Mucosa of rectum (tissue), 2 donors: ENCODE data around the gene OR2T27.
"Not testable (repeated sequence)": the region's sequence is repeated elsewhere in the genome, so short reads cannot be mapped to it uniquely, and the experiment has no call there.

Experiments
- H3K27ac ChIP-seq, 2 donors: one replicate each; pipeline ENCODE4 v1.7.0; 2013; ENCODE audit warnings: inconsistent platforms in 2 of 2, low read depth in 2 of 2, low read length in 2 of 2
- H3K27me3 ChIP-seq, 2 donors: one replicate each; pipeline ENCODE4 v1.7.0; 2013; ENCODE audit warnings: low read length in 2 of 2; ENCODE audit not compliant: control insufficient read depth in 2 of 2, insufficient read depth in 2 of 2
- H3K36me3 ChIP-seq, 2 donors: one replicate each; pipeline ENCODE4 v1.7.0; 2013; ENCODE audit warnings: low read length in 2 of 2; ENCODE audit not compliant: control insufficient read depth in 2 of 2, insufficient read depth in 2 of 2
- H3K4me1 ChIP-seq, 2 donors: one replicate each; pipeline ENCODE4 v1.7.0; 2013; ENCODE audit warnings: low read length in 2 of 2, mild to moderate bottlenecking in 1 of 2; ENCODE audit not compliant: control insufficient read depth in 2 of 2, insufficient read depth in 2 of 2
- H3K4me3 ChIP-seq, 2 donors: one replicate each; pipeline ENCODE4 v1.7.0; 2013; ENCODE audit warnings: low read length in 2 of 2
- H3K9ac ChIP-seq, 2 donors: one replicate each; pipeline ENCODE4 v1.7.0; 2013; ENCODE audit warnings: low read length in 2 of 2, low read depth in 1 of 2, mild to moderate bottlenecking in 1 of 2
- H3K9me3 ChIP-seq, 2 donors: one replicate each; pipeline ENCODE4 v1.7.0; 2013; ENCODE audit warnings: low read length in 2 of 2; ENCODE audit not compliant: control insufficient read depth in 2 of 2
- donor health status: healthy.
- donor health status: Normal muscosa, but diverticular disease.

Gene OR2T27

DNA sequence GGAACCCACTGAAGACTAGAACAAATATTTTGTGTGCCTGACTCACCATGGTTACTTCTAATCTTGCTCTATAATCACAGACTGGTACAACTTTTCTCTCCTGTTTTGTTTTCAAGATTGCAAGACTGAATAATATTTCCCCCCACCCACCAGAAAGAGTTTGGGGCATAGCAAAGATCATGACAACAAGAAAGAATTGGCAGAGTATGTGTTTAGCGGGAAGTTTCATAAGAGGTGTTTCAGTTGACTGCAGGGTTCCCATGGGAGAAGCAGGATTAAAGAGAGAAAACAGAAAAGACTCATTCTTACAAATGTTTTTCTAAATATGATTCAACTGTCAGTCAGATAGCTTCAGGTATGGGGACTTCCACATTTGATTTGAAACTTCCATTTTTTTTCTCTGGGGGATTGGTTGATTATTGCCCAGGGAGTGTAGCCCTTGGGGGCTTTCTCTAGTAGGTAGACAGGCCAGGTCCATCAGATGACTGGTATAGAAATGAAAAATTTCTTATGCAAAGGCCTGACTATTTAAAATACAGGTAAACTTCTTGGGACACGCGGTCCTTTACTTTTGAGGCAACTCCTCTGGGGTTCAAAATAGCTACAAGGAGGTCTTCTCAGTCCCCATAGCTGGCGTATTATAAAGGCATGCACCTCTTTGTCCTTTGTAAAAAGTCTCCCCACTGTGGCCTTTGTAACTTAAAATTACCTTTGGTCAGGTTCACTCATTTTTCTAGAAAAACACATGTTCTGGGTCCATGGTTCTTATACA is 33.4 kb upstream of the OR2T27 start:
- no peaks in the 10 kb centered on the region for H3K9me3 ChIP-seq
- H3K36me3 ChIP-seq: no peaks in the 10 kb centered on the region
- H3K27me3 ChIP-seq: no peaks in the 10 kb centered on the region
- H3K4me3 ChIP-seq: no peak overlapping the region
- no peak overlapping the region for H3K9ac ChIP-seq
- H3K4me1 ChIP-seq: no peaks in the 10 kb centered on the region
- H3K27ac ChIP-seq: no peak overlapping the region

DNA sequence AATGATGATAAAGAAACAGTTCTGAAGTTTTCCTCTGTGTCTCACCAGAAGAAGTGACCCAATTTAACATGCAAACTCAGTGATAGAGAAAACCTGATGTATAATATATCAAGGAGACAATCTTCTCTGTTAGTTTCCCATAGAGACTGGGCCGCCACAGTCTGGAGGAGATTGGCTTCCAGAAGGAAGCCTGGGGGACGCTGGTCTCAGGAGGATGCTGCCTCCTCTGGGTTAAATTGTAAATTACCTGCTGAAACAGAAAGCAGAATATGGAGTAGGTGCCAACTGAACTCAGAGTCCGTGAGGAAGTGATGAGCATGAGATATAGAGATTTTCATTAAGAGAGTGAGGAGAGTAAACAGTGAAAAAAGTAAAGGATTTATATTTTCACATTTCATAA is 31.5 kb upstream of the OR2T27 start:
- Histone ChIP-seq H3K4me1 (no peaks in the 10 kb centered on the region), H3K9ac (no peak overlapping the region), H3K27ac (no peak overlapping the region), H3K27me3 (no peaks in the 10 kb centered on the region), H3K36me3 (no peaks in the 10 kb centered on the region), H3K9me3 (no peaks in the 10 kb centered on the region), H3K4me3 (no peak overlapping the region)

DNA sequence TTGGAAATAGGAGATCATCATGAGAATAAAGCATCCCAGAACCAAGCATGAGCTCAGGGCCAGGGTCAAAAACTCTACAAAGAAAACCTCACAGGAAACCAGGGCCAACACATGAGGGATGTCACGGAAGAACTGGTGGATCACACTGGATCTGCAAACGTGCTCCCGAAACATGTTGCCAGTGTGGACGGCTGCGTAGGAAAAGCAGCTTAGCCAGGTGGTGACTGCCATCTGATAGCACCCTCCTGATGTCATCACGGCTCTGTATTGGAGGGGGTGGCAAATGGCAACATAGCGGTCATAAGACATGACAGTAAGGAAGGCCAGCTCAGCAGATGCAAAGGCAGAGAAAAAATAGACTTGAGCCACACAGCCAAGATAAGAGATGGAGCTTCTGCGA is 26.3 kb upstream of the OR2T27 start:
- H3K9me3 ChIP-seq: no peaks in the 10 kb centered on the region
- H3K36me3 ChIP-seq: no peaks in the 10 kb centered on the region
- no peak overlapping the region for H3K27ac ChIP-seq
- no peaks in the 10 kb centered on the region for H3K4me1 ChIP-seq
- H3K27me3 ChIP-seq: no peaks in the 10 kb centered on the region
- no peak overlapping the region for H3K9ac ChIP-seq
- H3K4me3 ChIP-seq: no peak overlapping the region

DNA sequence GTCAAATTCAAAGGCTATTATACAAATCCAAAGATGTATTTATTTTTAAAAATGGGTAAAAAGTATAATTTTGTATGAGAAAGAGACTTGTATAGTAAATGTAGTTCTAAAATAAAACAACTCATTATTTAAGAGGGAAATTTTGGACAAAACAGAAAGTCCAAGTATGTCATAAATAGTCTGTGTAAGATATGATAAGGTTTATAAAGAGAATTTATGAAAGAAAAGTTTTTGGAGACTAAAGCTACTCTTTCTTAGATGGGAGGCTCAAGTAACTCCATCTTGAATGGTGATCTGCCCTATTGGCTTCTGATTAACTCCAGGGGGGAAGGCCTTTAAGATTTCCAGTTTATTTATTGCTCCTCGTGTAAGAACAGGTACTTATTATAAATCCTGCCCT is 14.7 kb upstream of the OR2T27 start:
- Histone ChIP-seq H3K27me3 (no peaks in the 10 kb centered on the region), H3K9me3 (peaks cover 0 to 2% of the 10 kb centered on the region in 2 donors), H3K27ac (no peak overlapping the region), H3K4me3 (no peak overlapping the region), H3K36me3 (no peaks in the 10 kb centered on the region), H3K4me1 (no peaks in the 10 kb centered on the region), H3K9ac (no peak overlapping the region)

DNA sequence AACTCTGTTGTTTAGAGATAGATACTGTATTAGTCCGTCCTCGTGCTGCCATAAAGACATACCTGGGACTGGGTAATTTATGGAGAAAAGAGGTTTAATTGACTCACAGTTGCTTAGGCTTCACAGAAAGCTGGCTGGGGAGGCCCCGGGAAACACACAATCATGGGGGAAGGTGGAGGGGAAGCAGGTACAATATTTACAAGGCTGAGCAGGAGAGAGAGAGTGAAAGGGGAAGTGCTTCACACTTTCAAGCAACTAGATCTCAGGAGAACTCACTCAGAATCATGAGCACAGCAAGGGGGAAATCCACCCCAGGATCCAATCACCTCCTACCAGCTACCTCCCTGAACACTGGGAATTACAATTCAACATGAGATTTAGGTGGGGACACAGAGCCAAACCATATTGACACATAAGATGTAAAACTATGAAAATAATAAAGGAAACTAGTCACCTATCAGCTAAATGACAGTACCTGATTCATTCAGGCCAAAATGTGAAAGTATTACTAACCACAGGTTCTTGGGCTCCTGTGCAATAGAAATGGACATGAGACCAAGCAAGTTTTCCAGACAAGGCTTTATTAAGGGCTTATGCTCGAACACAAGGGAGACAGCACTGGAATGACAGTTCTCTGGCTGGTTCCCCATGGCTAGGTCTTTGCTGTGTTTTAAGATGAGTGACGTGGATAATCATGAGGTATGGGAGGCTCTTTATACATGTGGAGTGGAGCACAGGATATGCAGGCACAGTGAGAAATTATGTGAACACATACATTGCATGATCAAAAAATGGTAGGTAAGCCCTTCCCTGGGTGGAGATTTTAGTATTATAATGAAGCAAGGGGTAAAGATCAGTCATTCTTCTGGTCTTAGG is 8.4 kb upstream of the OR2T27 start:
- H3K4me1 ChIP-seq, H3K27me3 ChIP-seq, H3K27ac ChIP-seq: not testable (repeated sequence)

DNA sequence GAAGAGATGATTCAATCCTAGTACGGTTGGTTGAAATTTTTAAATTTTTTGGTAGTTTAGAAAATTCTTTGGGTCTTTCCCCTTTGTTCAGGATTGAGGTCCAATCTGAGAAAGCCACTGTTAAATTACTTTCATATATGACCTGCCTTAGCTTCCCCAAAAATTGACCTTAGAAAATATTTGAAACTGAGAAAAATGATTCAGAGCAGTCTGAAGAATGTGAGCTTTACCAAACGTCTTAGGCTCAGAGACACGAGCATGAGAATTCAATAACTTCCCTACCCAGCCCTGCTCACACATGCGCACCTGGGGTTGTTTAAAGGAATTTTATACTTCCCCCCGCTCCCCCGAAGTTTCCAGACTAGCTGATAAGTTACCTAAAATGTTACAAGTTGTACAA is 1.5 kb upstream of the OR2T27 start:
- H3K9ac ChIP-seq, H3K36me3 ChIP-seq, H3K4me1 ChIP-seq, H3K27ac ChIP-seq, H3K4me3 ChIP-seq, H3K27me3 ChIP-seq, H3K9me3 ChIP-seq: not testable (repeated sequence)

More for the DNA sequence above, 8.4 kb upstream of the OR2T27 start:
- H3K9me3 ChIP-seq, H3K36me3 ChIP-seq, H3K9ac ChIP-seq, H3K4me3 ChIP-seq: not testable (repeated sequence)

DNA sequence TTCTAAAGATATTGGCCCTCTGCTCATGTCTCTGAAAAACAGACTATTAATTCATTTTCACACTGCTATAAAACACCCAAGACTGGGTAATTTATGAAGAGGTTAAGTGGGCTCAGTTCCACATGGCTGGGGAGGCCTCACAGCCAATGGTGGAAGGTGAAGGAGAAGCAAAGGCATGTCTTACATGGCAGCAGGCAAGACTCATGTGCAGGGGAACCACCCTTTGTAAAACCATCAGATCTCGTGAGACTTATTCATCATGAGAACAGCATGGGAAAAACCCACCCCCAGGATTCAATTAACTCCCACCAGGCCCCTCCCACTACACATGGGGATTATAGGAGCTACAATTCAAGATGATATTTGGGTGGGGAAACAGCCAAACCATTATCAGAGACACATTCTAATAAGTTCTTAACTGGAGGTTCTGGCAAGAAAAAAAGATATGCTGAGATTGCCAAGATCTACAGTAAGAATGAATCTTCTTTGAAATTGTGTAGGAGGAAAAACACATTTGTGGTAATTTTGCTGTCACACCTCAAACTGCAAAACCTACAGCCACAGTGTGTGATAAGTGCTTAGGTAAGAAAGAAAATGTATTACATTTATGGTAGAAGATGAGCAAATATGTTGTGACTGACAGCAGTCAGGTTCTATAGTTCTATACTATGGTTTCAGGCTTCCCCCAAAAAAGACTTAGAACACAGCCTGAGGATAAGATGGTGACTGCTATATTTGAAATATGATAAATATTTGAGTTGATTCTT is 6.4 kb downstream of the OR2T27 start:
- H3K9me3 ChIP-seq, H3K36me3 ChIP-seq, H3K4me3 ChIP-seq, H3K27ac ChIP-seq, H3K4me1 ChIP-seq, H3K27me3 ChIP-seq, H3K9ac ChIP-seq: not testable (repeated sequence)

DNA sequence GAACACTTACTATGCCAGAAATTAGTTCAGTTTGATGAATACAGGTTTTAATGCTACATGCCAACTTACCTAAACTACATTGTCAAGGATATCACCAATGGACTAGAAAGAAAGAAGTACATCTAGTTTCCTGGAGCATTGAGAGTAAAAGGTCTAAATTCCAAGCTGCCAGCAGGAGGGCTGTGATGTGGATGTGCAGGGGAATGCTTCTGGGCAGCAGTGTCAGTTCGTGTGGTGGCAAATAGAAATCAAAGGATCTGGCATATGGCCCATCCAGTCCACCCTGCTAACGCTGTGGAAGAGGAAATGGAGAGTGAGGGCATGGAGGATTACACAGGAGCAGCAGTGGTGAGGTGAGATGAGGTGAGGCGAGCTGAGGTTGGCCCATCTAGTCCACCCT is 10.2 kb downstream of the OR2T27 start, which contains the start of gene OR2T35:
Gene OR2T35, minus strand, starts transcription at position 101 of the 400 bp plus-strand sequence. CDS start 6,020 bp downstream, outside the sequence.
- H3K36me3 ChIP-seq, H3K4me1 ChIP-seq, H3K9me3 ChIP-seq, H3K27ac ChIP-seq, H3K27me3 ChIP-seq, H3K4me3 ChIP-seq, H3K9ac ChIP-seq: not testable (repeated sequence)

DNA sequence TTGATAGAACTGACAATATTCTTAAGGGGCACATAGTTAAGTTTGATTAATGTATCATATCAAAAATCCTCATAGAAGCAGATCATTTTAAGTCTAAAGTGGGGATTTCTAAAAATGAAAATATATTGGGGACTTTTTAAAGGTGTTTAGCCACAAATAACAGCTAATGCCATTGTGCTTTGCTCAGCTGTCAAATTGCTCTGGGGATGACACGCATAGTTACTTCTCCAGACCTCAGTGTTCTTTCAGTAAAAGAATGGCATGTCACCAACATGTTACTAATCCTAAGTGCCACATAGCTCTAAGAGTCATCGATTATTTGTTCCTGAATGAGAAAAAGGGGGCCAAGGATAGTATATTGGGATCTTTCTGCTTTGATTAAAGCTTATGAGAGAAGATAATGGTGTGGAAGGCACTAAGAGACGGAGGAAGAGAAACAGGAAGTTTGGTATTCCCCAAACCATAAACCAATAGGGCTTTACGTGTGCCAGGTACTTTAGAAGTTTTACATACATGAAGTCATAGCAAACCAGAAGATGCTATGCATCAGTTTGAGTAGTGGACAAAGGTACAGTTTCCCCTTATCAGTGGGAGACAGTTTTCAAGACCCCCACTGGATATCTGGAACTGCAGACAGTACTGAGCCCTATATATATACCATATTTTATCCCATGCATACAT is 12.2 kb downstream of the OR2T27 start:
- not testable (repeated sequence) for H3K9ac ChIP-seq, H3K9me3 ChIP-seq, H3K27ac ChIP-seq, H3K4me3 ChIP-seq, H3K27me3 ChIP-seq, H3K36me3 ChIP-seq, H3K4me1 ChIP-seq
